HG02571 (cell line): ENCODE results near the gene RTF1.
"Not testable (repeated sequence)": the region's sequence is repeated elsewhere in the genome, so short reads cannot be mapped to it uniquely, and the experiment has no call there.

Experiments used
- ATAC-seq: cut with Tn5 transposase; IDR thresholded peaks from one replicate; pipeline ENCODE4 v1.9.1; 2021; ENCODE audit warnings: mild to moderate bottlenecking, moderate library complexity; ENCODE audit not compliant: unreplicated experiment

Gene RTF1

GRCh38 chr15:41435037-41435786, 18.3 kb downstream of the RTF1 start:
- ATAC-seq: no peak

GRCh38 chr15:41437448-41437847, 20.6 kb downstream of the RTF1 start:
- no peak for ATAC-seq

- ATAC-seq: no peak
These were observed 21.3 kb downstream of the RTF1 start for GRCh38 chr15:41438206-41438605.

GRCh38 chr15:41438745-41439144, 21.9 kb downstream of the RTF1 start:
- ATAC-seq: not testable (repeated sequence)

- ATAC-seq: no peak
These were observed 26.4 kb downstream of the RTF1 start for GRCh38 chr15:41443275-41443674.

- no peak for ATAC-seq
These were observed 28.5 kb downstream of the RTF1 start for GRCh38 chr15:41445399-41445798.

GRCh38 chr15:41462084-41462795, 45.3 kb downstream of the RTF1 start:
- no peak for ATAC-seq

- no peak for ATAC-seq
These were observed 48.1 kb downstream of the RTF1 start for GRCh38 chr15:41464889-41465580.

- no peak for ATAC-seq
These were observed 49.0 kb downstream of the RTF1 start for GRCh38 chr15:41465822-41466421.

GRCh38 chr15:41466711-41467110, 49.8 kb downstream of the RTF1 start:
- no peak for ATAC-seq

GRCh38 chr15:41469644-41470043, 52.7 kb downstream of the RTF1 start:
- ATAC-seq: not testable (repeated sequence)

GRCh38 chr15:41473418-41473817, 56.5 kb downstream of the RTF1 start:
- no peak for ATAC-seq

- ATAC-seq: no peak
These were observed 57.5 kb downstream of the RTF1 start for GRCh38 chr15:41474436-41474835.

GRCh38 chr15:41474941-41475340, 58.0 kb downstream of the RTF1 start:
- no peak for ATAC-seq

- ATAC-seq: no peak
These were observed 59.6 kb downstream of the RTF1 start for GRCh38 chr15:41476416-41477048.

GRCh38 chr15:41480396-41481140, 63.7 kb downstream of the RTF1 start:
- ATAC-seq: no peak

- ATAC-seq: no peak
These were observed 65.4 kb downstream of the RTF1 start for GRCh38 chr15:41482110-41482877.

- ATAC-seq: peak; percentile 68
These were observed 66.2 kb downstream of the RTF1 start for GRCh38 chr15:41483115-41483514.

GRCh38 chr15:41483519-41483918, 66.6 kb downstream of the RTF1 start:
- no peak for ATAC-seq
